Measurements from ENCODE around the gene TRAPPC4. TPM values are rescaled to one million over a fixed set of nuclear protein-coding genes. Genes with fewer than 3 reads are reported as not detected.

TRAPPC4 gene
- total and polyA plus RNA-seq, 2 of the 8 experiments (the other 6 are each of a cell fraction or from before 2014, with no cell fraction given), result 94.3 to 223 TPM

GRCh38 chr11:119030329-119031047 lies 11.9 kb downstream of the TRAPPC4 start, which contains the start of gene SLC37A4:
Gene SLC37A4, minus strand, starts transcription at chr11:119030877.
- no peak within 1 kb of the TSS for H3K23ac ChIP-seq (ENCODE audit: insufficient read length)
- H3K4me1 ChIP-seq (replicated peaks in 1 of 4; ENCODE audit: control insufficient read depth in 3 of 4, insufficient read depth in 4 of 4, low read length in 3 of 4), result peaks cover 6 to 13% (median 10%) of the 10 kb centered on the region in 4 experiments
- H3K27ac ChIP-seq (ENCODE audit: low read depth, low read length), result peak within 1 kb of the TSS; percentile 89
- peaks cover 0 to 19% of the 10 kb centered on the region in 2 experiments; a peak in 1 of 4 replicates for H3K79me2 ChIP-seq (ENCODE audit: control insufficient read depth in 1 of 2, insufficient read depth in 2 of 2, low read length in 2 of 2)
- DNase-seq (ENCODE audit: low read depth in 1 of 2, low spot score in 2 of 2), result peak; percentile 98 to 100
- H2BK5ac ChIP-seq (ENCODE audit: low read depth, low read length), result peak within 1 kb of the TSS; percentile 98
- peak within 1 kb of the TSS; percentile 78; the same call in 1 of the 2 replicates for H2AFZ ChIP-seq (ENCODE audit: low read length)
- H3K23me2 ChIP-seq (ENCODE audit: low read depth, low read length), result peaks cover 7% of the 10 kb centered on the region; the same call in 1 of the 2 replicates
- 3% methylated on average over 58 of the region's 67 CpGs; no CpG with 5 or more reads in 1 of the 2 experiments for WGBS, 2 experiments (ENCODE audit: extremely low coverage in 1 of 2, insufficient coverage in 1 of 2, insufficient read length in 1 of 2, insufficient replicate concordance in 2 of 2, low coverage in 1 of 2, low lambda C conversion rate in 2 of 2, missing lambda C conversion rate in 1 of 2)
- H3K9me3 ChIP-seq (ENCODE audit: insufficient read depth in 2 of 2, low read depth in 1 of 2, low read length in 1 of 2), result no peaks in the 10 kb centered on the region
- peak within 1 kb of the TSS; percentile 81 to 82 for H3K4me2 ChIP-seq (ENCODE audit: insufficient read depth in 1 of 2, low read depth in 2 of 2, low read length in 2 of 2)
- ChIA-PET CTCF (ENCODE audit: partially characterized antibody) (interaction anchor here (0.9 to 3.1 kb wide), 9 partner anchors 9 to 53 kb away, joined by 3 to 12 read pairs (median 3); partner anchors contain the start of genes HYOU1, RPS25, TRAPPC4 and VPS11), POLR2A (ENCODE audit: partially characterized antibody) (interaction anchor here (1.1 to 9.7 kb wide), 10 partner anchors 11 to 240 kb away, joined by 3 to 224 read pairs (median 5); partner anchors contain the start of genes DDX6, DPAGT1, HYOU1 and RPS25)
- 0 out of 2 replicates have a peak within 1 kb of the TSS, but pooled peaks have one; percentile 19 for H2BK12ac ChIP-seq (ENCODE audit: low read depth, low read length)
- H4K8ac ChIP-seq (ENCODE audit: extremely low read depth, insufficient read depth, low read length), result peak within 1 kb of the TSS; percentile 75; the same call in 1 of the 2 replicates
- H3K4ac ChIP-seq (replicated peaks; ENCODE audit: insufficient read length, low read depth, low read length), result peak within 1 kb of the TSS; percentile 97
- H3K79me1 ChIP-seq (ENCODE audit: low read depth, low read length), result peaks cover 15% of the 10 kb centered on the region; the same call in 1 of the 2 replicates
- peaks cover 3 to 31% (median 11%) of the 10 kb centered on the region in 4 experiments; a peak in 7 of 8 replicates for H3K36me3 ChIP-seq (ENCODE audit: control insufficient read depth in 2 of 4, insufficient read depth in 4 of 4, low read length in 3 of 4)
- no peak within 1 kb of the TSS for H2AK5ac ChIP-seq (ENCODE audit: low read depth, low read length)
- peaks cover 3 to 13% of the 10 kb centered on the region in 2 experiments for H4K20me1 ChIP-seq (replicated peaks in 1 of 2; ENCODE audit: control insufficient read depth in 1 of 2, insufficient read depth in 2 of 2, low read length in 2 of 2)
- H2BK120ac ChIP-seq (replicated peaks; ENCODE audit: low read depth, low read length), result no peak within 1 kb of the TSS
- peak within 1 kb of the TSS; percentile 96 for H4K5ac ChIP-seq (ENCODE audit: insufficient read length, low read depth, low read length)
- peak within 1 kb of the TSS; percentile 64 to 84 (median 74) for H3K4me3 ChIP-seq (ENCODE audit: extremely low read depth in 1 of 4, insufficient read depth in 2 of 4, low read depth in 3 of 4, low read length in 4 of 4)
- H3K56ac ChIP-seq (replicated peaks; ENCODE audit: insufficient read length, low read depth, low read length), result peak within 1 kb of the TSS; percentile 93
- no peak within 1 kb of the TSS for H3K14ac ChIP-seq (ENCODE audit: insufficient read length)
- peak within 1 kb of the TSS; percentile 94 for H4K91ac ChIP-seq (replicated peaks; ENCODE audit: insufficient read length, low read length)
- H3K18ac ChIP-seq (ENCODE audit: extremely low read depth, low read length), result peak within 1 kb of the TSS; percentile 91
- no peak for FAIRE-seq
- H2BK20ac ChIP-seq (ENCODE audit: low read length), result no peak within 1 kb of the TSS
- H2BK15ac ChIP-seq (ENCODE audit: low read length), result 0 out of 2 replicates have a peak within 1 kb of the TSS, but pooled peaks have one; percentile 65
- H3K9ac ChIP-seq (replicated peaks in 1 of 4; ENCODE audit: extremely low read depth in 1 of 4, low read depth in 3 of 4, low read length in 3 of 4), result peak within 1 kb of the TSS; percentile 56 to 98 (median 92)
- no peaks in the 10 kb centered on the region for H3K27me3 ChIP-seq (replicated peaks in 1 of 4; ENCODE audit: control insufficient read depth in 3 of 4, extremely low read depth in 1 of 4, insufficient read depth in 3 of 4, low read length in 3 of 4)
- TF ChIP-seq SUZ12 (IDR thresholded peaks at IDR 0.05; ENCODE audit: low read length), result no peak
- TF ChIP-seq JUND (IDR thresholded peaks at IDR 0.05; ENCODE audit: low read length), result no peak
- TF ChIP-seq SIN3A (conservative IDR thresholded peaks at IDR 0.05 in 1 of 2, IDR thresholded peaks at IDR 0.05 in 1 of 2; ENCODE audit: low read depth in 1 of 2, low read length in 2 of 2), result peak in 1 of 2 experiments; percentile 74; a peak in 2 of 4 replicates
- peak in 1 of 2 experiments; percentile 83; a peak in 2 of 3 replicates for TF ChIP-seq POLR2A (IDR thresholded peaks at IDR 0.05; ENCODE audit: control extremely low read depth in 1 of 2, low read depth in 2 of 2, low read length in 2 of 2)
- TF ChIP-seq TEAD4 (IDR thresholded peaks at IDR 0.05; ENCODE audit: low read depth, low read length), result peak; percentile 80
- TF ChIP-seq NRF1 (IDR thresholded peaks at IDR 0.05; ENCODE audit: low read depth, low read length), result peak; percentile 93
- no peak for TF ChIP-seq RXRA (IDR thresholded peaks at IDR 0.05; ENCODE audit: insufficient read depth, low read depth, low read length)
- no peak for TF ChIP-seq SRF (IDR thresholded peaks at IDR 0.05; ENCODE audit: low read depth, low read length)
- TF ChIP-seq E2F6 (IDR thresholded peaks at IDR 0.05), result peak; percentile 98
- TF ChIP-seq HDAC2 (IDR thresholded peaks at IDR 0.05; ENCODE audit: borderline replicate concordance in 1 of 2, low read depth in 2 of 2, low read length in 2 of 2), result no peak
